SK-N-MC (cell line): ENCODE data around the gene SPTLC2.

Source experiments
- EZH2 ChIP-seq: fragments of 200-600 bp; sonication (generic); IDR thresholded peaks from one replicate; pipeline ENCODE4 v1.6.1; 2017; ENCODE audit warnings: antibody characterized with exemption
- FOXP2 ChIP-seq: optimal IDR thresholded peaks from 2 replicates; pipeline ENCODE3; 2011; ENCODE audit warnings: mild to moderate bottlenecking, moderate library complexity; ENCODE audit not compliant: insufficient read depth; ENCODE audit errors: extremely low read length, control extremely low read depth
- POLR2AphosphoS5 ChIP-seq: IDR thresholded peaks from 2 replicates; pipeline ENCODE4 v1.6.1; 2012; ENCODE audit warnings: mild to moderate bottlenecking, low read depth, low read length, borderline replicate concordance

GRCh38 chr14:77618381-77618970 lies 2.0 kb upstream of the SPTLC2 start:
- TF ChIP-seq POLR2AphosphoS5 (no peak), EZH2 (no peak), FOXP2 (no peak)
